GM10847 (cell line): ENCODE data around the gene RAD18.

Source experiments
- POLR2A ChIP-seq: IDR thresholded peaks from 2 replicates; pipeline ENCODE4 v1.6.1; 2011; ENCODE audit not compliant: insufficient read length; ENCODE audit errors: extremely low read depth

The RAD18 gene

GRCh38 chr3:8872261-8872660, 91.0 kb downstream of the RAD18 start:
- TF ChIP-seq POLR2A = no peak

- no peak for TF ChIP-seq POLR2A
These were observed 92.0 kb downstream of the RAD18 start for GRCh38 chr3:8871306-8871705.

GRCh38 chr3:8870134-8870533, 93.1 kb downstream of the RAD18 start:
- no peak for TF ChIP-seq POLR2A

- no peak for TF ChIP-seq POLR2A
These were observed 93.7 kb downstream of the RAD18 start for GRCh38 chr3:8869613-8870012.

DNA sequence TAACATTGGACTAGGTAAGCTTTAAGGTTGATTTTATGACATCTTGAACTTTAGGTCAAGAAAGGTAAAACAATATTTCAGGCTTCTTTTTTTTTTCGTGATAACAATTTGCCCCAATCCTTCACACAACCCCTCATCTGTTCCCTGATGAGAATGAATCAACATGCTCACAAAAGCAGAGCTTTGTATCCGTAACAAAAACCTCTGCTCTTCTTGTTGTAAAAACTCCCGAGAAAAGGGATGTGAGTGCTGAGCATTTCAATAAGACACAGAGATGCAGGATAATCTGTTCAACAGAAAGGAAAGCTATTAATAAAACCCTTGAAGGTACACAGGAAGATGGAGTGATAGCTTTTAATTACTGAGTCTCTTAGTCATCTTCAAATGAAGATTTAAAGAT, 94.3 kb downstream of the RAD18 start:
- TF ChIP-seq POLR2A = no peak

DNA sequence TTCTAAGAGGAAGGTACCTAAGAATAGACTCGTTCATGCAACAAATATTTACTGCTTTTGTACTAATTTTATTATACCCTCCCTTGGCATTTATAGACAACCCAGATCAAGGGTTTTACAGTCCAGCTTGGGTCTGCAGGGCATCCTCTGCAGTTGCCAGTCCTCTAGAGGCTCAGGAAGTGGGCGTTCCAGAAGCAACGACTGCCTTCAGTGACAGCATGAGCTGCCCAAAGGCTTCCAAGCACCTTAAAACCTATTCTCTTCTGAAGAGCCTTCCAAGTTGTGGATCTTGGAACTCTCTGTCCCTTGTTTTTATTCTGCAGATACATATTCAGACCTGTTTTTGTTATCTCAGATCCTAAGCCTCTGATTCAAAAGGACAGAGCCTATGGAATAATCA, 95.6 kb downstream of the RAD18 start:
- TF ChIP-seq POLR2A = no peak

DNA sequence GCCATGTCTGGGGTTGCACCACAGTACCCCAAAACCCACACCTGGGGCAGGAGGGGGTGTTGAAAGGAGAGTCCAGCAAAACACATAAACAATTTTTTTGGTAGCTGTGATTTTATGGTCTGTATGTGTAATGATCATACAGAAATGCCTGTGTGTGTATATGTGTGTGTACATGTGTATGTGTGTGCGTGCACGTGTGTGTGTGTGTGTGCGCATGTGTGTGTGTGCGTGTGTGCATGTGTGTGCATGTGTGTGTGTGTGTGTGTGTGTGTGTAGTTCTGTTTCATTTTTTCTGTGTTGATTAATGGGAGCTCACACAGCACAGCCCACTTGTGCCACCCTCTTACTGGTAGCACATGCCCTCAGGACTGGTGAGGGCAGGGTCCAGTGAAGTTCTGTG, 97.6 kb downstream of the RAD18 start:
- no peak for TF ChIP-seq POLR2A

DNA sequence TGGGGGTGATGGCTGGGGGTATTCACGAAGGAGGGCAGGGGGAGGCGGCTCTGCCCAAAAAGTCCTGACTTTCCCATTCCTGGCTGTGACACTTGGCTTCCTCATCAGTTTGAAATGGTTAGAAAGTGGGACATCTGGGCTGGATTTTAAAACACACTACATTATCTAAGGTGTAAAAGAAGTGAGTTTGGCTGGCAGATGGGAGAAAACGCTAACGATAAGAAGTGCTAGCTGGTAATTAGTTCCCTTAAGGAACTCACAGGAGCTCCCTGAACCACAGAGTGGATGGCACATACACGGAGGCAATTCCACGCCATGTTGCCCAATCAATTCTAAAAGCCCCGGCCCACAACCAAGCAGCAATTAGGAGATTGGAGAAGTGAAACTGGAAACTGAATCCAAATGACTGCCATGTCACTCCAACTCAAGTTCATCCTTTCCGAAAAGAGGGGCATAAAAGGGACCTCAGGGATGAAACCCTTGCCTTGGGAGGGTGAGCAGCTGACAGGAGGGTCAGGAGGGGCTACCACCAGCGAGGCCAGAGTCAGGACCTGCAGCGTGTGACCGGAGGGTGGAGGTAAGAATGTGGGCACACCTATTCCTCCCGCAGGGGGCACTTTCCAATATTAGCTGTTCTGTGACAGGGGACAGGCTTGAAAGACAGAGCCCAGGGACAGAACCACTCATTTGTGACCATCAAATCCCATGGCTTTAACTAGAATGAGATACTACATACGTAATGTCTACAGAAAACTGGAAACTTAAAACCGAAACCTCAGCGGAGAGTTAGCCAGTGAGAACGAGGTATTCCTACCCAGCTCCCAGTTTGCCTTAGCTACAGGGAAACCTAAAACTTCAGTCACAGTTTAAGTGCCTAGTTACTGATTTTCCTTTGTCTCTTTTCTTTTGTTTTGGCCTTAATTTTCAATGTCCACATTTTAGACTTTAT, 98.6 kb downstream of the RAD18 start:
- TF ChIP-seq POLR2A = no peak

GRCh38 chr3:8863891-8864290, 99.4 kb downstream of the RAD18 start:
- no peak for TF ChIP-seq POLR2A

DNA sequence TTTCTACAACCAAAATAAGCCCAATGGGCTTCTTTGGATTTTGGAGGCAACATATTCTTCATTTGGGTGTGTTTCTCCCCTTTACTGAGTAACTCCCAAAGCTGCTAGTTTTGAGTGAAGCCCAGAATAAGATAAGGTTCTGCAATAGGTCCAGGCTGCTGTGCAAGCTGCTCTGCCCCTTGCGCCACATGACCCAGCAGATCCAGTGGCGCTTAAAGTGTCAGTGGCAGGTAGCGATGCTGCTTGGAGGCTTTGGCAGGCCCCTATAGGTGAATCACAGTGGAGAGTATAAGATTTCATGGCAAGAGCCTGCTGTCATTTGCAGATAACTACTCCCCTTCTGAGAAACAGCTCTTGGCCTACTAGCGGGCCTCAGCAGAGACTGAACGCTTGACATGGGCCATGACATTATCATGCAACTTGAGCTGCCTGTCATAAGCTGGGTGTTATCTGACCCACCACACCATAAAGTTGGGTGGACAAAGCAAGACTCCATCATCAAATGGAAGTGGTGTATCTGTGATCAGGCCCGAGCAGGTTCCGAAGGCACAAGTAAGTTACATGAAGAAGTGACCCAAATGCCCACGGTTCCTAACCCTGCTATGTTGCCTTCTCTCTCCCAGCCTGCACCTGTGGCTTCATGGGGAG, 105.4 kb downstream of the RAD18 start:
- TF ChIP-seq POLR2A = no peak

DNA sequence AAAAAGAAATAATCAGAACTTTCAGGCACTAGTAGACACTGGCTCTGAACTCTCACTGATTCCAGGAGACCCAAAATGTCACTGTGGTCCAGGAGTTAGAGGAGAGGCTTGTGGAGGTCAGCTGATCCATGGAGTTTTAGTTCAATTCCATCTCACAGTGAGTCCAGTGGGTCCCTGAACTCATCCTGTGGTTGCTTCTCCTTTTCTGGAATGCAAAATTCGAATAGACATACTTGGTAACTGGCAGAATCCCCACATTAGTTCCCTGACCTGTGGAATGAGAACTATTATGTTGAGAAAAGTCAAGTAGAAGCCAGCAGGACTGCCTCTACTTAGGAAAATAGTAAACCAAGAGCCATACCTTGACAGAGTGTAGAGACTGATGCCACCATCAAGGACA, 106.6 kb downstream of the RAD18 start:
- TF ChIP-seq POLR2A = no peak

DNA sequence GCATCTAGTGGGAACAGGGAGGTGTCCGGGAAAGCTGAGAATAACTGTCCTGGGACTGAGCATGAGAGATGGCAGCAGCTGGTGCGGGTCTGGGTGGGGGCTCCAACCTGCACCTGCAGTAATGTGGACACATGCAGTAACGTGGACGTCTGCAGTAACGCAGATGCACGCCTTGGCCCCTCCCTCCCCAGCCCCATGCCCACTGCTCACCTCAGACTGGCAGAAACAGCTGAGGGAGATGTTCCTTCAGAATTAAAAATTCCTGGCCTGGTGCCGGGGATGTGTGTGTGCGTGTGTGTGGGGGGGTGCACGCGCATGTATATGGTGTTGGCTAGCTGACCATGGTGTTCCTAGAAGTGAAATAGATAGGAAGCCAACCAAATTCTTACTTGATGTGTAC, 107.2 kb downstream of the RAD18 start:
- no peak for TF ChIP-seq POLR2A

DNA sequence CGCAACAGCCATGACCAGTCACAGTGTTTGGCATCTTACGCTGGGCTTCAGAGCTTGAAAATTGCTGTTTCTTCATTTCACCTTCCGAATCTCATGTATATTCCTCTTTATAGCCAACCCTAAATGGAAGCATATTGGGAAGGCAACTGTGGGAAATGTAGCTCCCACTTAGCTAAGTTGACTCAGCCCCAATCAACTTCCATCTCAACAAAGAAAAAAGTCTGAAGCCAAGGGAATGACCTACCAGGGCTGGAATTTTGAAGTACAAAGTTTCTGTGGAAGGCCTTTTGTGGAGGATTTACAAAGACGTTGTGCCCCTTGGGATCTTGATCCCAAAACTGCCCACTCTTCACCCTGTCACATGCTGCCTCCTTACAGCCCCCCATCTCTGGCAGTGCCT, 108.6 kb downstream of the RAD18 start:
- TF ChIP-seq POLR2A = no peak

- no peak for TF ChIP-seq POLR2A
These were observed 110.2 kb downstream of the RAD18 start for GRCh38 chr3:8853081-8853480.

- no peak for TF ChIP-seq POLR2A
These were observed 110.8 kb downstream of the RAD18 start for GRCh38 chr3:8852511-8852910.

DNA sequence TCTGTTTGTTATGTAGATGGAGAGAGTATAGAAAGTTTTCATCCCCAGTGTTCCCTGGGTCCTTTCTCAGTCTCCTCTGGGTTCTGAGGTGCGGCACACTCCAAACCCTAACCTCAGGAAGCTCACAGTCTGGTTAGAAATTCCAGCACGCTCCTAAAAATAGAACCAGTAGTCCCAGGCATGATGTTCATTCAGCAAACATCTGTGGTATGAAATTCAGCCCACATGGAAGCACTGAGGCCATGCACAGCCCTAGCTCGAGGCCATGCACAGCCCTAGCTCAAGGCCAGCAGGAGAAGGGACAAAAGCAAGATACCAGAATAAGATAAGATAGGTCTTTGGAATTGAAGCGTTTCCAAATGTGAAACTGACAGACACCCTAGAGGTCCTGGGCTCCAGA, 111.6 kb downstream of the RAD18 start:
- no peak for TF ChIP-seq POLR2A
